Measurements from ENCODE around the gene KRTAP10-5. TPM values are rescaled to one million over a fixed set of nuclear protein-coding genes. Genes with fewer than 3 reads are reported as not detected.

Gene KRTAP10-5
- total RNA-seq, 3 donors from 2014 or later (not counting 1 experiment from before 2014, with no cell fraction given): not detected

DNA sequence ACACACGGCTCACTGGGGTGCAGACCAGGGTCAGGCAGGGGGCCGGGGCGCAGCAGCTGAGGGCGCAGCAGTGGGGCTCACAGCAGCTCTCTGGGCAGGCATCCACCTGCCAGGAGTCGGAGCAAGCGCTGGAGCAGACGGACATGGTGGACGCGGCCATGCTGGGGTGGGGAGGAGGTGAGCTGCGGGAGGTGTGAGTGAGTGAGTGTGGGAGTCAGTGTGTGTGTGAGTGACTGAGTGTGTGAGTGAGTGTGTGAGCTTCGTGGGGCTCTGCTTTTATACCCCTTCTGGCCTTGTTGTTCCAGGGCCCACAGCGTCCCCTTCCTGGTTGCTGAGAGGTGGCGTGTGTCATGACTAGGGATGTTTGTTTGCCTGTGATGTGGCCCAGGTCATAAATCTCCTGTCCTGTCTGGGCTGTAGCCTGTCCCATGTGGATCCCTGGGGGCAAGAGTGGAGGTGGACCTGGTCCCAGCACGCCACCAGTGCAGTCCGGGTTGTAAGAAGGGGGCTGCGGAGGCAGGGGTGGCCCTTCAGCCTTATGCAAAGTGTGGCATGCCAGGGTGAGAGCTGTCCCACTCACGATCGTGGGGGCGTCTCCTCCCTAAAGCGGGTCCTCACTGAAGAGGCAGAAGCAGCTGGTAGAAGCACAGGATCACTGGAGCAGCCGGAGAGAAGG, 40.3 kb downstream of the KRTAP10-5 start, which contains the start of gene KRTAP10-1:
Gene KRTAP10-1, minus strand, starts transcription at position 205 of the 676 bp plus-strand sequence. Its CDS starts 45 bp downstream, at position 160.
- Mint-ChIP-seq H3K27ac (no peak within 1 kb of the TSS), H3K36me3 (no peaks in the 10 kb centered on the region), H3K4me1 (no peaks in the 10 kb centered on the region), H3K27me3 (ENCODE audit: low read depth in 2 of 2) (peaks cover 0 to 2% of the 10 kb centered on the region in 2 donors), H3K4me3 (no peak within 1 kb of the TSS), H3K9me3 (no peaks in the 10 kb centered on the region)
- DNase-seq (no peak), ATAC-seq (no peak)
- no peak within 1 kb of the TSS for H3K4me3 ChIP-seq (ENCODE audit: low read length)
- H3K36me3 ChIP-seq (ENCODE audit: control insufficient read depth, insufficient read depth, low read length): no peaks in the 10 kb centered on the region
- no peak within 1 kb of the TSS for H3K27ac ChIP-seq (ENCODE audit: low read length)
- no peaks in the 10 kb centered on the region for H3K4me1 ChIP-seq (ENCODE audit: control insufficient read depth, insufficient read depth, low read length)
- H3K27me3 ChIP-seq (ENCODE audit: control insufficient read depth, insufficient read depth, low read length): no peaks in the 10 kb centered on the region
- 83% methylated on average over 21 of the region's 21 CpGs for WGBS (ENCODE audit: insufficient coverage)
- intact Hi-C loops (cut with micrococcal nuclease): no loop called here
- H3K9me3 ChIP-seq (ENCODE audit: control insufficient read depth, insufficient read depth, low read length): peaks cover 4% of the 10 kb centered on the region
- TF ChIP-seq, protein P1, sequence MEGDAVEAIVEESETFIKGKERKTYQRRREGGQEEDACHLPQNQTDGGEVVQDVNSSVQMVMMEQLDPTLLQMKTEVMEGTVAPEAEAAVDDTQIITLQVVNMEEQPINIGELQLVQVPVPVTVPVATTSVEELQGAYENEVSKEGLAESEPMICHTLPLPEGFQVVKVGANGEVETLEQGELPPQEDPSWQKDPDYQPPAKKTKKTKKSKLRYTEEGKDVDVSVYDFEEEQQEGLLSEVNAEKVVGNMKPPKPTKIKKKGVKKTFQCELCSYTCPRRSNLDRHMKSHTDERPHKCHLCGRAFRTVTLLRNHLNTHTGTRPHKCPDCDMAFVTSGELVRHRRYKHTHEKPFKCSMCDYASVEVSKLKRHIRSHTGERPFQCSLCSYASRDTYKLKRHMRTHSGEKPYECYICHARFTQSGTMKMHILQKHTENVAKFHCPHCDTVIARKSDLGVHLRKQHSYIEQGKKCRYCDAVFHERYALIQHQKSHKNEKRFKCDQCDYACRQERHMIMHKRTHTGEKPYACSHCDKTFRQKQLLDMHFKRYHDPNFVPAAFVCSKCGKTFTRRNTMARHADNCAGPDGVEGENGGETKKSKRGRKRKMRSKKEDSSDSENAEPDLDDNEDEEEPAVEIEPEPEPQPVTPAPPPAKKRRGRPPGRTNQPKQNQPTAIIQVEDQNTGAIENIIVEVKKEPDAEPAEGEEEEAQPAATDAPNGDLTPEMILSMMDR (IDR thresholded peaks at IDR 0.05): no peak

DNA sequence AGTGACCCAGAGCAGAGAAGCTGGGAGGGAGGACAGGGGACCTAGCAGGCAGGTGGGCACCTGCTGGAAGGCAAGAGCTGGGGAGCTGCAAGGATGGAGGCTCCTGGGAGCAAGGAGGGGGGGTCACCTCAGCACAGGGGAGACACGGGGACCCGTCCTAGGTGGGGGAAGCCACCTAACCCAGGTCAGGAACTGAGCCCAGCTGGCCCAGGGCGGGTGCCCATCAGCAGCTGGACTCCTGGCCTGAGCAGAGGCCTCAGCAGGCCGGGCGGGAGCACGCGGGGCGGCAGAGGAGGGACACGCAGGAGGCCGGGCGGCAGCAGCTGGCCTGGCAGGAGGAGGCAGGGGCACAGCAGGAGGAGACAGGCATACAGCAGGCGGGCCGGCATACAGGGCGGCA, 41.4 kb downstream of the KRTAP10-5 start:
- Histone ChIP-seq H3K36me3 (ENCODE audit: control insufficient read depth, insufficient read depth, low read length) (no peaks in the 10 kb centered on the region), H3K27me3 (ENCODE audit: control insufficient read depth, insufficient read depth, low read length) (no peaks in the 10 kb centered on the region), H3K4me1 (ENCODE audit: control insufficient read depth, insufficient read depth, low read length) (no peaks in the 10 kb centered on the region), H3K27ac (ENCODE audit: low read length) (no peak overlapping the region), H3K9me3 (ENCODE audit: control insufficient read depth, insufficient read depth, low read length) (peaks cover 4% of the 10 kb centered on the region), H3K4me3 (ENCODE audit: low read length) (no peak overlapping the region)
- Mint-ChIP-seq H3K27ac (no peak overlapping the region), H3K4me1 (no peaks in the 10 kb centered on the region), H3K27me3 (ENCODE audit: low read depth in 2 of 2) (peaks cover 0 to 2% of the 10 kb centered on the region in 2 donors), H3K36me3 (no peaks in the 10 kb centered on the region), H3K9me3 (no peaks in the 10 kb centered on the region), H3K4me3 (no peak overlapping the region)
- intact Hi-C loops (cut with micrococcal nuclease): no loop called here
- TF ChIP-seq, protein P1 (IDR thresholded peaks at IDR 0.05): no peak
- ATAC-seq (no peak), DNase-seq (peak in 1 of 2 donors; percentile 8)
- 82% methylated on average over 14 of the region's 14 CpGs for WGBS (ENCODE audit: insufficient coverage)

DNA sequence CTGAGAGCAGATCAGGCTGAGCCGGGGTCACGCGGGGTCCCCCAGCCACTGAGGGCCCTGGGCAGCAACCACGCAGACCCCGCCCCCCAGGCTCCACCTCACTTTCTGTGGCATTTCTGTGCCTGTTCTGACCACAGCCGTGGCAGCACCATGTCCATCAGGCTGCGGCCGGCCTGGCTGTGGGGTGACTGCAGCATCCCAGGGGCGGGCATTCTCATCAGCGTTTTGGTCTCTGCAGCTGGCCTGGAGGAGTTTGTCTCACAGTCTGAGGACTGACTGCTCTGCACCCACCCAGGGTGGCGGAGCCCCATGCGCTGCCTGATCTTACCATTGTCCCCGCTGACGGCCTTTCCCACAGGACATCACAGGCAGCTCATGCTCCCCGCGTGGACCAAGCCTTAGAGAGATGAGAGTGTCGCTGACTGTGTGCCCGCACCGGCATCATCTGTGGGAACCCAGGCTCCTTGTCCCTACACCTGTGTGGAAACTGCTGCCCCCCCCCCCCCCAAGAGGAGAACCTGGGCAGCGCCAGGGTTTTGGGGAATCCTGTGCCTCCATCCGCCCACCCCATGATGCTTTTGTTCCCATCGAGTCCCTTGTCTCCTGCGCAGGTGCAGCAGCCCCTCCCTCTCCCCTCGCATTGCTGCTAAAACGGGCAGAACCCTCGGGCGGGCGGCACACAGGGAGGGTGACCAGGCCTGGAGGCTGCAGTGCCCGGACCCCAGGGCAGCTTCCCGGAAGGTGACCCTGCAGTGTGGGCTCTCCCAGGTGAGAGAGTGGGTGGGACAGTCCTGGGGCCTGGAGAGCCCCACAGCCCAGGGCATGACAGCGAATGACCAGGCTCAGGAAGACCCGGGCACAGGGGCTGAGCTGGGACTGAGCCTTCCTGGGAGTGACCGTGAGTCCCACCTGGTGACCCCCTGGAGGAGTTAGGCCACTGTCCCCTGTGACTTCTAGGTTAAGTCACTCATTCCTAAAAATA, 42.2 kb downstream of the KRTAP10-5 start:
- DNase-seq: peak in 1 of 2 donors; percentile 11
- WGBS (ENCODE audit: insufficient coverage): 93% methylated on average over 33 of the region's 33 CpGs

More for the DNA sequence above, 42.2 kb downstream of the KRTAP10-5 start:
- Histone ChIP-seq H3K4me1 (ENCODE audit: control insufficient read depth, insufficient read depth, low read length) (no peaks in the 10 kb centered on the region), H3K9me3 (ENCODE audit: control insufficient read depth, insufficient read depth, low read length) (peaks cover 4% of the 10 kb centered on the region), H3K4me3 (ENCODE audit: low read length) (no peak overlapping the region), H3K27me3 (ENCODE audit: control insufficient read depth, insufficient read depth, low read length) (no peaks in the 10 kb centered on the region), H3K36me3 (ENCODE audit: control insufficient read depth, insufficient read depth, low read length) (no peaks in the 10 kb centered on the region), H3K27ac (ENCODE audit: low read length) (no peak overlapping the region)
- no peaks in the 10 kb centered on the region for H3K4me1 Mint-ChIP-seq
- no peak overlapping the region for H3K27ac Mint-ChIP-seq
- intact Hi-C loops (cut with micrococcal nuclease): no loop called here
- H3K36me3 Mint-ChIP-seq: no peaks in the 10 kb centered on the region
- TF ChIP-seq, protein P1 (IDR thresholded peaks at IDR 0.05): no peak
- no peaks in the 10 kb centered on the region for H3K9me3 Mint-ChIP-seq
- H3K4me3 Mint-ChIP-seq: no peak overlapping the region
- ATAC-seq: no peak
- peaks cover 0 to 2% of the 10 kb centered on the region in 2 donors for H3K27me3 Mint-ChIP-seq (ENCODE audit: low read depth in 2 of 2)
